Left forelimb (tissue), 1 donor: ENCODE measurements around the gene RALGDS.

Experiments
- DNase-seq: peaks from one replicate; pipeline ENCODE4 v3.0.0-alpha.2; 2018; ENCODE audit warnings: low spot score

Gene RALGDS

DNA sequence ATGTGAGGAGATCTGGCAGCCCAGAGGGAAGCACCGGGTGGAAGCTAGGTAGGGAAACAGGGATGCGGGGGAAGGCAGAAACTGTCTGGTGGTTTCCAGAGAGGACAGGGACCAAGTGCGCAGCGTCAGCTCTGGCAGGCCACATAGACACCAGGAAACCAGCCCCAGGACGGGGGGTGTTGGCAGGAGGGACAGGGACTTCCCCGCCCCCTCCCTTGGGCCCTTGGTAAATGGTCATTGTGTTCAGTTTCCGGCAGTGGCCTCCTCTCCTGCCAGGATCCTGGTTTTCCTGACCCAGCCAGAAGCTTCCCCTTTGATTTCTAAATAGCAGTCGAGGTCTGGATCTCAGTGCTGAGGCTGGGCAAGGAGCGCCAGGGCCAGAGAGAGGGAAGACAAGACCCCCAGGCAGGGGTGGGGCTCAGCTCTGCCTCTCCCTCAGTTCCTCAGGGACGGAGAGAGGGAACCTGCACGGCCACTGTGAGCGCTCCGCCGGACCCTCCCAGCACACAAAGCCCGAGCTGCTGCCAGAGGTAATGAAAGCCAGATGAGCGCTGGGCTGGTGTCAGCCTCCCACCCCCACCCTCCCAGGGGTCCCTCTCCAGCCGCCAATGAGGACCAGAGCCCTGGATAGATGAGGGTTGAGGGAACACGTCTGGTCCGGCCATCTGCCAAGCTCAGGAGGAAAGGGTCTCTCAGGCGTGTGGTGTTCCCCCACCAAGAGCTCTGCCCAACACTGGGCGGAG lies 1.8 kb downstream of the RALGDS start:
- DNase-seq: peak; percentile 87

- DNase-seq: no peak
Measured at GRCh38 chr9:133118568-133118967, 2.5 kb downstream of the RALGDS start.

DNA sequence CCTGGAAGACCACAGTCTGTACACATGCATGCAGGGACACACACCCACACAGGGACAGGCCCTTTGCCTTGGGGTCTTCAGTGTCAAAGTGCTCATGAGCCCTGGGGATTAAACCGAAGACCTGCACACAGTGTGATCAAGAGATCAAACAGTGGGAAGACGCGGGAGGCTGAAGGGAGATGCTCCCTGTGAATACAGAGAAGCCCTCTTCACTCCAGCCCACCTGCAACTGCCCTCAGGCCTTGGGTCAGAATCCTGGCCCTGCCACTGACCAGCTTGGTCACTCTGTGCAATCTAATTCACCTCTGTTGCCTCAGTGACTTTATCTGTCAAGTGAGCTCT lies 2.9 kb downstream of the RALGDS start:
- DNase-seq: no peak

- no peak for DNase-seq
Measured at GRCh38 chr9:133117271-133118178, 3.5 kb downstream of the RALGDS start.

- DNase-seq: no peak
Measured at GRCh38 chr9:133116346-133117231, 4.5 kb downstream of the RALGDS start.

DNA sequence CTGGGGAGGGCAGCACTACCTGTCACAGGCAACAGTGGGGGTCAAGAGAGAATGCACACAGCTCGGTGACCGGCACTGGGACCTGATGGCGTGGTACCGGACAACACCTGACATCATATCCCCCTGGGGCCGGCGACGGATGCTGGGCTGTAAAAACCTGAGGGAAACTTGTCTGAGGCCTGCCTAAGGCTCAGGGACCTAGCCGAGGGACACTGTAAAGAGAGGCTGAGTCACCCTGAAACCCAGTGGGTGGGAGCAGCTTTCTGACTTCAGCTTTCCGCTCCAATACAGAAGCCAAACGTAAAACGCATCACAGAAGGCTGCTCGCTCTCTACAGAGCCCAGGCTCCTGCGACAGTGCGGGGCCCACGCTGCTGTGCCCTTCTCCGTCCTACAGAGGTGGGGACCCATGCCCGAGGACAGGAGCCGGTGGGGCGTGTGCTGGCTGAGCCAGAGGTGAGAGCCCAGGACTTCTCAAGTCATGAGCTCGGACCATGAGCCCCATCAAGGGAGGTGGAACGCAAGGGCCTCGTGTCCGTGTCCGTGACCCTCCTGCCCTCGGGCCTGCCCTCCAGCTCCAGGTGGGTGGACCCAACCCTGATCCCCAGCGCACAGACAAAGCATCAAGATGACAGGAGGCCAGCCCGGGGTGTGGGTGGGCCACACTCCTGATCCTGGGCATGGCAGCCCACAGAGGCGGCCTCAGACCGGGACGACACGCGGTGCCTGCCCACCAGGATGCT lies 5.3 kb downstream of the RALGDS start:
- DNase-seq: peak; percentile 55

DNA sequence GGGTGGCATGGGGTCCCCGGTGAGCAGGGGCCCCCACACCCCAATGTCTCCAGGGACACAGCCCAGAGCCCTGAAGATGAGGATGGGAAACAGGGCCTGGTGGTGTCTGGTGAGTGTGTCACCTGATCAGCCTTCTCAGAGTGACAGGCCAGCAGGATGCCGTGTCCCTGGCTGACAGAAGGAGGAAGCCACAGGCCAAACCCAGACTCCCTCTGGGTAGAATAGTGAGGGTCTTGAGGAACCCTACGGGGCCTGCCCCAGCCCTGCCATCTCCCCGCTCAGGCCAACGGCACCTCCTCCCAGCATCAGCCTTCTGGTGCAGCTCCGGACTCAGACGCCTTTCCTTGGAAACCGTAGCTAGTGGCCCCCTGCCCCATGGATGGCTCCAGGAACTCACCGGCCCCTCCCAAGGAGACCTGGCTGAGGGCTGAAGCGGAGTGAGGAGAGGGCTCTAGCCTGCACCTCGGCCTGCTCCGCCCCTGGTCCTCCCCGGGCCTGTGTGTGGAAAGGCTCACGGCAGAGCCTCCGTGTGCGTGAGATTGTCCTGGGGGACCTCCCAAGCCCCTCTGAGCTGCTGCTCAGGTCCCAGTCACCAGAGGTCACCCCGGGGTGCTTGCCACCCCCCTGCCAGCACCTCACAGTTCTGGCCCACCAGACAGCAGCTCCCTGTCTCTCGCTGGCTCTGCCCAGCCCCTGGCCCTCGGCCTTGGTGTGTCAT lies 6.0 kb downstream of the RALGDS start:
- DNase-seq: peak; percentile 25

DNA sequence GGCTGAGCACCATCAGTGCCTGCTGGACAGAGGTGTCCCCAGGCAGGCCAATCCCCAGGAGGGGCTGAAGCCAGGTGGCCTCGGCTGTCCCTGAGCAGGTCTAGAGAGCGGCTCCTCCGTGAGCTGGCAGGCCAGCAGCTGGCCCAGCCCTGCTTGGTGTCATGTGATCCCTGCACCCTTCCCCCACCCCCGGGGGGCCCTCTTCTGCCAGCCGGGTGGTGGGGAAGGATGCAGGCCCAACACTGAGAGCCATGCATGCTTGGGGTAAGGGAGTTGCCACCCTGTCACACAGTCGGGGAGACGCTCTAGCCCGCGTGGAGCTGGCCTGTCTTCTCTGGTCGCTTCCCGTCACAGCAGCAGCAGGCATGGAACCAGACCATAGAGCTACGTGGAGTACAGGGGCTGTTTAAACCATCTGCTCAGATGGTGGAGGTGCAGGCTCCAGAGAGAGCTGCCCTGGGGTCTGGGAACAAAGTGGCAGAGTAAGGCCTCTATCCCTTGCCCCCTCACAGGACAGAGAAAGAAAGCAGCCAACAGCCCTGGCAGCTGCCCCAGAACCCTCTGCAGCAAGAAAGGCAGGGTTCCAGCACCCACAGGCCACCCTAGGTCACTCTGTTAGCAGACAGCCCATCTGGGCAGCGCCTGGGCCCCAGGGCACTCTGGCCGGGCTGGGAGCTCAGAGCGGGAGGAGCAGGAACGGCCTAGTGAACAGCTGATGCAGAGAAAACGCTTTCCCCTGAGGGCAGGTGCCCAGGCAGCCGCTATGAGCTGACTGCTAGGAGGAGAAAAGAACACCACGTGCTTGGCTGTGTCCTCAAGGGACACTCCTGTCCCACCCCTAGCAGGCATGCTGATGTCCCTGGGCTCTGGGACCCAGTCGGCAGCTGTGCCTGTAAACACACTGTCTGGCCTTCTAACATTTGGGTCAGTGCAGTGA lies 6.8 kb downstream of the RALGDS start:
- DNase-seq: peak; percentile 66

DNA sequence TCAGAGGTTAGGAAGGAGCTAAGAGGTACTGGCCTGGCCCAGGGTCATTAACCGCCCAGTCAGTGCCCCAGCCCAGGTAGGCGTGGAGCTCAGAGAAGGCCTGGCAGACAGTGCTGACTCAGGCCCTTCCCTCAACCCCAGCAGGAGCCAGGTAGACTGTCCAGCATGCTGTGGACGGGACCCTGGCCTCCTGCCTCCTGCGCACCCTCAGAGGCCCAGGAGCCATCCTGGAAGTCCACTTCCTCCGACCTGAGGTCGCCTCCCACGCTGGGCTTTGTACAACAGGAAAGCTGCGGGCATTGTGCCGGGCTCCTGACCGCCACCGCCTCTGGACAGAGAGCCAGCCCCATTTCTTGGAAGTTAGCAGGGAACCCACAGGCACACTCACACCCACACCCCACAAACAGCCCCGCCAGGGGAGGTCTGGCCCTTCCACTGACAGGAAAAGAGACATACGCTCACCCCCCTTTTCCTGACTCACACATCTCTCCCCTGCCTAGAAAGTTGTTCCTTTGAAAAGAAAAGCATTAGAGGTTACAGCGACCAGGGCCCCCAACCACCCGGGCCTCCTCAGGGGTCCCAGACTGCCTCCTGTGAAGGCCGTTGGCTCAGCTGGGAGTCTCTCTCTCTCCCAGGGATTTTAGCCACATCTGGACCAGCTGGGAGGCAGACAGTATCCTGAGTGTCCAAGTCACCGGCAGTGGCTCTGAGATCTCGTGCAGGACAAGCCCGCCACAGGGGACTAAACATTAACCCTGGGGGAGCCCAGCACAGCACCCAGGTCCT lies 7.7 kb downstream of the RALGDS start:
- peak; percentile 70 for DNase-seq

GRCh38 chr9:133112663-133113026 lies 8.4 kb downstream of the RALGDS start:
- DNase-seq: peak; percentile 63

DNA sequence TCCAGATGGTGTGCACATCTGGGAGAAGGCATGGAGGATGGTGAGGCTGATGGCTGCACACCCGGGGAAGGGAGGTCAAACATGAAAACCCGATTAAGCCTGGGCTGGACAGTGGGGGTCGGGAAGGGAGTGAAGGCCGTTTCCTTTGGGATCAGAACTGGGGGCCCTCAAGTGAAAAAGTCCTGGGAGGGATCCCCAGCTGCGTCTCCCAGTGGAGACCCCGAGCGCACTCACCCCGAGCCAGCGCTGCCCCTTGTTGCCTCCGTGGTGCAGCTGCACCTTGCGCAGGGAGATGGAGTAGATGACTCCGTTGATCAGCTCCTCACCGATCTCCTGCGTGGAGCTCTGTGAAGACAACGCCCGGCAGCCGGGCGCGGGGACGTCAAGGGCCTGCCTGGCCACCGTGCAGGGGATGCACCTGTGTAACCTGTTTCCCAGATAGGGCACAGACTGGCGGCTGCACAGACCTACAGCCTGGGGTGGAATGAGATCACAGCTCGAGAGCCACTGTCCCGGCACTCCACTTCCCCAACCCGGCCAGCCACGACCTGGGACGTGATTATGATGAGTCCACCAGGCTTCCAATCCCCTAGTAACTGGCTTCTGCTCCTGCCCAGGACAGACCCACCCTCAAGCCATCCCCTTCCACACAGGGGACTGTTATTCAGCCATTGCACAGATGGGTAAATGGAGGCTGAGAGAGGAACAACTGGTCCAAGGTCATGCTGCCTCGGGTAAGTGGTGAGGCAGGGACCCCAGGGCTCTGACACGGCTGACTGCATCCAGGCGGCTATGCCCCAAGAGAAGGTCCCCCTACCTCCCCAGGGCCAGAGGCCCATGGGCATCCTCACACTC lies 9.0 kb downstream of the RALGDS start:
- peak; percentile 50 for DNase-seq

GRCh38 chr9:133109931-133110650 lies 10.9 kb downstream of the RALGDS start:
- DNase-seq: peak; percentile 36

DNA sequence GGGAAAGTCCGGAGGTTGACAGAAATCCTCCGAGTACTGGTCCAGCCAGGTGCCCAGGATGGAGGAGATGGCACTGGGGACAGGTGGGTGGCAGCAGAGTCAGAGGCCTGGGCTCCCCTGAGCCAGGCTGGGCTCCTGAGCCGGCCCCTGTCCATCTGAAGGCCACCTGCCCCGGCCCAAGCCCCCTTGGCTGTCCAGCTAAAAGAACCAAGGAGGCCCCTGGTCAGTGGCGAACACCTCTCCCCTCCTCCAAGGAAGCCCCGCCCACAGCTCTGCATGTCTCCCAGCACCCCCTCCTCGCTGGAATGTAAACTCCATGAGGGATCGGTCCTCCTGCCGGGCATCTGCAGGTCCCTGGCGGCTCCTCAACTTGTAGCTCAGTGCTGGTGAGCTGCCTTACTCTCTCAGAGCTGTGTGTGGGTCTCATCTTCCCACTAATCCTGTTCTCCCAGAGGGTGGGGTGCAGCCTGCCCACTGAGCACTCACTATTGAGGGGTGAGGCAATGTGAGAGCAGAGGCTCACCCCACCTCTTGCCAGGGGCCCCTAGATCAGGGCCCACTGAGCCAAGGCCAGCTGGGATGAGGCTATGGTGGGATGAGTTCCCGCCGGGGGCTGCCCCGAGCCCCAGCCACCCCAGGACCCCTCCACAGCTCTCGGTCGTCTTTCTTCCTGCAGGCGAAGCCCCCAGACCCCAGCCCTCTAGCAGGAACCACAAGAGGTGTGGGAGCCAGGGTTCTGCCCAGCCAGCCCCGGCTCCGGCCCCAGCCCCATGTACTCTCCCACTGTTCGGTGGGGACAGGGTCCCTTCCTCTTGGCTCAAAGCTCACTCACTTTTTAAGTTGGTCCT lies 12.0 kb downstream of the RALGDS start:
- DNase-seq: peak; percentile 53

- no peak for DNase-seq
Measured at GRCh38 chr9:133107961-133108793, 12.9 kb downstream of the RALGDS start.

- peak; percentile 53 for DNase-seq
Measured at GRCh38 chr9:133107245-133107722, 13.8 kb downstream of the RALGDS start.
